Measurements from ENCODE around the gene GOLGA8K. TPM values are rescaled to one million over a fixed set of nuclear protein-coding genes. Genes with fewer than 3 reads are reported as not detected.

Gene GOLGA8K
- 1.2 TPM for total RNA-seq

GRCh38 chr15:32403192-32403591 lies at the start of gene GOLGA8K:
Gene GOLGA8K, minus strand, starts transcription at chr15:32403292. Its CDS starts 98 bp downstream, at chr15:32403194.

Small RNA genes lying within 50 kb of the gene (small RNA-seq; reads per million reads assigned to genes)
- gene RF00096 (not detected), gene RN7SL185P (not detected), gene RN7SL539P (not detected)

Other genes starting within 250 kb of the GOLGA8K start
- gene GOLGA8O, start 52.3 kb upstream of the GOLGA8K start, total RNA-seq, result 0.46 TPM
- 4.6 TPM for gene GOLGA8N, start 190.2 kb upstream of the GOLGA8K start, total RNA-seq
- gene ARHGAP11A, start 212.2 kb upstream of the GOLGA8K start, total RNA-seq, result 14.1 TPM
- gene SCG5, start 238.4 kb upstream of the GOLGA8K start, total RNA-seq, result 157 TPM